ENCODE measurements around the gene ZNF669.
"Not testable (repeated sequence)": the region's sequence is repeated elsewhere in the genome, so short reads cannot be mapped to it uniquely, and the experiment has no call there.

Gene ZNF669

GRCh38 chr1:247103859-247104591 lies at the start of gene ZNF669:
Gene ZNF669, minus strand, starts transcription at chr1:247104356. Its CDS starts 157 bp downstream, at chr1:247104199.
- DNase-seq (ENCODE audit: low read depth), result peak; percentile 97
- peak within 1 kb of the TSS; percentile 92 for H3K4me3 ChIP-seq (ENCODE audit: low read depth, low read length)
- peak; percentile 52; the same call in 1 of the 2 replicates for TF ChIP-seq MYC (IDR thresholded peaks at IDR 0.05; ENCODE audit: low read depth, low read length)
- TF ChIP-seq MAX (IDR thresholded peaks at IDR 0.05; ENCODE audit: low read depth, low read length), result peak; percentile 63; the same call in 1 of the 2 replicates
- TF ChIP-seq CTCF (IDR thresholded peaks at IDR 0.05; ENCODE audit: low read depth, low read length), result no peak
- TF ChIP-seq POLR2A (IDR thresholded peaks at IDR 0.05; ENCODE audit: extremely low read depth, insufficient read length), result peak; percentile 82

- no peak for TF ChIP-seq MYC (IDR thresholded peaks at IDR 0.05; ENCODE audit: low read depth, low read length)
- no peak for TF ChIP-seq POLR2A (IDR thresholded peaks at IDR 0.05; ENCODE audit: extremely low read depth, insufficient read length)
- TF ChIP-seq MAX (IDR thresholded peaks at IDR 0.05; ENCODE audit: low read depth, low read length), result no peak
- no peak for TF ChIP-seq CTCF (IDR thresholded peaks at IDR 0.05; ENCODE audit: low read depth, low read length)
- no peak for DNase-seq (ENCODE audit: low read depth)
- H3K4me3 ChIP-seq (ENCODE audit: low read depth, low read length), result no peak overlapping the region
Measured at GRCh38 chr1:247147781-247148180, 43.6 kb upstream of the ZNF669 start.

GRCh38 chr1:247147120-247147519 lies 43.0 kb upstream of the ZNF669 start:
- H3K4me3 ChIP-seq (ENCODE audit: low read depth, low read length); DNase-seq (ENCODE audit: low read depth): not testable (repeated sequence)

- no peak overlapping the region for H3K4me3 ChIP-seq (ENCODE audit: low read depth, low read length)
- DNase-seq (ENCODE audit: low read depth), result peak; percentile 26
- TF ChIP-seq MAX (IDR thresholded peaks at IDR 0.05; ENCODE audit: low read depth, low read length), result no peak
- TF ChIP-seq CTCF (IDR thresholded peaks at IDR 0.05; ENCODE audit: low read depth, low read length), result peak; percentile 37
Measured at GRCh38 chr1:247146671-247147070, 42.5 kb upstream of the ZNF669 start.

GRCh38 chr1:247145279-247145678 lies 41.1 kb upstream of the ZNF669 start:
- no peak overlapping the region for H3K4me3 ChIP-seq (ENCODE audit: low read depth, low read length)
- TF ChIP-seq MYC (IDR thresholded peaks at IDR 0.05; ENCODE audit: low read depth, low read length), result no peak
- no peak for TF ChIP-seq POLR2A (IDR thresholded peaks at IDR 0.05; ENCODE audit: extremely low read depth, insufficient read length)
- no peak for TF ChIP-seq CTCF (IDR thresholded peaks at IDR 0.05; ENCODE audit: low read depth, low read length)
- no peak for TF ChIP-seq MAX (IDR thresholded peaks at IDR 0.05; ENCODE audit: low read depth, low read length)
- no peak for DNase-seq (ENCODE audit: low read depth)

- DNase-seq (ENCODE audit: low read depth); H3K4me3 ChIP-seq (ENCODE audit: low read depth, low read length): not testable (repeated sequence)
Measured at GRCh38 chr1:247139557-247139956, 35.4 kb upstream of the ZNF669 start.

- DNase-seq (ENCODE audit: low read depth), result no peak
- TF ChIP-seq CTCF (IDR thresholded peaks at IDR 0.05; ENCODE audit: low read depth, low read length) (no peak), MAX (IDR thresholded peaks at IDR 0.05; ENCODE audit: low read depth, low read length) (no peak), POLR2A (IDR thresholded peaks at IDR 0.05; ENCODE audit: extremely low read depth, insufficient read length) (no peak), MYC (IDR thresholded peaks at IDR 0.05; ENCODE audit: low read depth, low read length) (no peak)
- no peak overlapping the region for H3K4me3 ChIP-seq (ENCODE audit: low read depth, low read length)
Measured at GRCh38 chr1:247131236-247131635, 27.1 kb upstream of the ZNF669 start.

GRCh38 chr1:247127519-247128282 lies 23.5 kb upstream of the ZNF669 start:
- H3K4me3 ChIP-seq (ENCODE audit: low read depth, low read length), result peak overlapping the region; percentile 73
- peak; percentile 31 for DNase-seq (ENCODE audit: low read depth)

- H3K4me3 ChIP-seq (ENCODE audit: low read depth, low read length); DNase-seq (ENCODE audit: low read depth): not testable (repeated sequence)
Measured at GRCh38 chr1:247126601-247127000, 22.4 kb upstream of the ZNF669 start.
